GM10266 (cell line): ENCODE measurements around the gene ALDH5A1.
A peak's percentile ranks its signal among the peaks of the same experiment; 100 is the strongest.

Source experiments
- DNase-seq: peaks from one replicate; pipeline ENCODE4 v3.0.0; 2012; ENCODE audit errors: extremely low spot score
- TF ChIP-seq, protein P1 (sequence below): IDR thresholded peaks from 2 replicates; pipeline ENCODE4 v1.5.1; 2012; ENCODE audit warnings: mild to moderate bottlenecking, low read depth; ENCODE audit not compliant: control insufficient read depth, insufficient read depth; ENCODE audit errors: missing control alignments

The ALDH5A1 gene

DNA sequence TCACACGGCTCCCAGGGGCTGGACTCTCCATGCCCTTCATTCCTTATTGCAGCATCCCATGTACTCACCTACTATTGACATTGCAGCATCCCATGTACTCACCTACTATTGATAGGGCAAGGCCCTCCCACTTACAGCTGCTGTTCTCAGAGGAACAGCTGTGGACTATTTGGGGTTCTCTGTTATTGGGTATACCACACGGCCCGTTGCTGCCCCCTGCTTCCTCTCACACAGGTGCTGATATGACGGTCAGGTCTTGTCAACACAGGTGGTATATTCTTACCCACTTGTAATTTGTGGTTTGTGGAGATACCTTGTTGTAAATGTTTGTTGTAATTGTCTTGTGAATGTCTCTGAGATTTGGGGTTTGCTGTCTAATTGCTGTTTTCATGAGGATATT, 18.8 kb downstream of the ALDH5A1 start:
- TF ChIP-seq, protein P1, sequence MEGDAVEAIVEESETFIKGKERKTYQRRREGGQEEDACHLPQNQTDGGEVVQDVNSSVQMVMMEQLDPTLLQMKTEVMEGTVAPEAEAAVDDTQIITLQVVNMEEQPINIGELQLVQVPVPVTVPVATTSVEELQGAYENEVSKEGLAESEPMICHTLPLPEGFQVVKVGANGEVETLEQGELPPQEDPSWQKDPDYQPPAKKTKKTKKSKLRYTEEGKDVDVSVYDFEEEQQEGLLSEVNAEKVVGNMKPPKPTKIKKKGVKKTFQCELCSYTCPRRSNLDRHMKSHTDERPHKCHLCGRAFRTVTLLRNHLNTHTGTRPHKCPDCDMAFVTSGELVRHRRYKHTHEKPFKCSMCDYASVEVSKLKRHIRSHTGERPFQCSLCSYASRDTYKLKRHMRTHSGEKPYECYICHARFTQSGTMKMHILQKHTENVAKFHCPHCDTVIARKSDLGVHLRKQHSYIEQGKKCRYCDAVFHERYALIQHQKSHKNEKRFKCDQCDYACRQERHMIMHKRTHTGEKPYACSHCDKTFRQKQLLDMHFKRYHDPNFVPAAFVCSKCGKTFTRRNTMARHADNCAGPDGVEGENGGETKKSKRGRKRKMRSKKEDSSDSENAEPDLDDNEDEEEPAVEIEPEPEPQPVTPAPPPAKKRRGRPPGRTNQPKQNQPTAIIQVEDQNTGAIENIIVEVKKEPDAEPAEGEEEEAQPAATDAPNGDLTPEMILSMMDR, result peak; percentile 13
- DNase-seq, result no peak

DNA sequence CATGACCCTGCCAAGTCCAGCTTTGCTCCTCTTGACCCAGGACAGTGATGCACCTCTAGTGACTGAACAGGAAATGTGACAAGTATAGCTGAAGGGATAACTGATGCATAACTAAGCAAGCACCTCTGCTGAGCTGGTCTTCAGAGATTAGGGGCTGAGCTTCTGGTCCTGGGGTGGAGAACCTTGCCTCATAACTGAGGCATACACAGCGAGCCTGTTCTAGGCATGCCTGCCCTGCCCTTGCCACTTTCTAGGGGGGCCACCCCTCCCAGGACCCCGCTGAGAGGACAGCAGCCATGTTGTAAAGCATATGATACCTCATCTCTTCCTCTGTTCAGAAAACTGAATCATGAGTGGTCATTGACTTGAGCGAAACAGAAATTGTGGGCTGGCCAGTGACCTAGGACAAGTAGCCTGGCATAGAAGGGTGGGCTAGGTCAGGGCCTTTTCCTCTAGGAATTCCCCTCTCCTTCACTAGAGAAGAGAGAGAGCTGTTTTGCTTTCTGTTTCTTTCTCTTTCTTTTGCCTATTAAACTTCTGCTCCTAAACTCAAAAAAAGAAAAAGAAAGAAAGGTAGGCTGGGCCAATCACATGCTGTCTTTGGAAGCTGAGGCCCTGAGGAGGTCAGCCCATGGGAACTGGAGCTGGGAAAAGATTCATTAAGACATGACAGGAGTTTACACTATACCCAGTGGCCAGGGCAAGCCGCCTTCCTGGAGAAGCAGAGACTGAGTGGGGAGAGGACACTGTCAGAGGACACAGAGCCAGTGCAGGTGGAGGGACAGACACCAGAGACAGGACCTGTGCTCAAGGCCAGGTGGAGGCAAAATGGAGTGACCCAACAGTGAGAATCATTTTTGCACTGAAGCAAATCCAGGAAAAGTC, 23.1 kb downstream of the ALDH5A1 start:
- TF ChIP-seq, protein P1, result no peak
- peak; percentile 42 for DNase-seq

DNA sequence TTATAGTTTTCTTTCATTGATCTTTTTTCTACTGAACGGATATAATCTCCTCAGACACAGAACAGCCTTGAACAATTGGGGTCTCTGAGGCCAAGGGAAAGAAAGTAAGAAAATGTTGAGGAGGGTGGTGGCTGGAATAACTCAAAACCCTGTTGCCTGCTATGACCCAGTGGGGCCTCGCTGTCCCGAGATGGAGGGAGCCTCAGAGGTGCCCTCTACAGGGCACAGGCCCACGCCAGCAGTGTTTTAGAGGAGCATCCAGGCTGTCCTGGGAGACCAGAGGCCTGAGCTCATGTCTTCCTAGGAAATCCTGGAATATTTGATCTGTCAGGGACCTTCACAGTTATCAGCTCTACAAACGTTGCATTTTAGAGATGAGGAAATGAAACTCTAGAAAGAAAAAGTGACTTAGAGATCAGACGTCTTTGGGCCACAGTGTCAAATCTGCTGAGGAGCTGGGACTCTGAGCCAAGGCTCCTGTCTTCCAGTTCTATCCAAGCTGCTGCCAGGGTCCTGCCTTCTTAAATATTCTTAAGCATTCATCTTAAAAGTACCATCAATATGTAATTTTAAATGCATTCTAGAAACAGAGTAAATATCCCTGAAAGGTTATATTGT, 26.3 kb downstream of the ALDH5A1 start:
- DNase-seq, result peak; percentile 58
- TF ChIP-seq, protein P1, result peak; percentile 77

DNA sequence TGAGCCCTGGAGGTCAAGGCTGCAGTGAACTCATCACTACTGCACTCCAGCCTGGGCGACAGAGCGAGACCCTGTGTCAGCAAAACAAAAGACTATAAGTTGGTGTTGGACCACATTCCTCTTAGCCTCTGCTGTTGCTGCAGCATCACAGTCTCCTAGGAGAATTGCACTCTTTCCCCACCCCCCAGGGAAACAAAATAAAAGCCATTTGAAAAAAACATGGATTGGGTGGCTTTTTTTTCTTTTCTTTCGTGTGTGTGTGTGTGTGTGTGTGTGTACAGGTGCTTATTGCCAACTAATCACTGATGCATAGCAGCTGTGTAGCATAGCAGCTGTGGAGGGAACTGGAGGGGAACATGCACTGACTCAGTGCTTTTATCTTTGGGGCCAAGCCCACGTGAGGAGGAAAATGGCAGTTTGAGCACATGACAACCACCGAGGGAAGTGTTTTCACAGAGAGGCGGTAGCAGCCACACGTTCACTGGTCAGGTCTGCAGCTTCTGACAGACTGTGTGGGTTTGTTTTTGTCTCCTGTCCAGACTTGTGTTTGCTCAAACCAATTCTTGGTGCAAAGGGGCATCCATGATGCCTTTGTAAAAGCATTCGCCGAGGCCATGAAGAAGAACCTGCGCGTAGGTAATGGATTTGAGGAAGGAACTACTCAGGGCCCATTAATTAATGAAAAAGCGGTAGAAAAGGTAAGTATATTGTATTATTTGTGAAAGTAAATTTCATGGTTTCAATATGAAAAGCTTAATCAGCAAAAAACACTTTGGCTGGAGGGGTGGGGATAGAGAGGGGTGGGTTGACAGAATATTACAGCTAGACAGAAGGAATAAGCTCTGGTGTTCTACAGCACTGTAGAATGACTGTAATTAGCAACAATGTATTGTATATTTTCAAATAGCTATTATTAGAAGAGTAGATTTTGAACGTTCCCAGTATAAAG, 27.7 kb downstream of the ALDH5A1 start:
- TF ChIP-seq, protein P1, result no peak
- peak; percentile 63 for DNase-seq

DNA sequence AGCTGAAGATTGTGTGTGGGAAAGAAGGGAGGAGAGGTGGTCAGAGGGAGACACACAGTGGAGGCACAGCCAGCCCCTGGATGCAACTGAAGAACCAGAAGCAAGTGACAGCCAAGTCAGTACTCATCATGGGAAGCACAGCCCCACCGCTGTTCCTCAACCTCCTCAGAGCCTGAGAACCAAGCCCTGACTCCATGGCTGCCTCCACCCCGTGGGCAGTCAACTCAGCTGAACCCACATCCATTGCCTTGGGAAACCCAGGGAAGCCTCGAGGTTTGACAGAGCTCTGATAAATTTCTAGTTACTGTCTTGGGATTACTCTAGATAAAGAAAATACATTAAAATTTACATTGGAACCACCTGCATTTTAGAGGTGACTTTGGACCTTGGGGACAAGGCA, 29.6 kb downstream of the ALDH5A1 start:
- DNase-seq, result no peak
- TF ChIP-seq, protein P1, result no peak

DNA sequence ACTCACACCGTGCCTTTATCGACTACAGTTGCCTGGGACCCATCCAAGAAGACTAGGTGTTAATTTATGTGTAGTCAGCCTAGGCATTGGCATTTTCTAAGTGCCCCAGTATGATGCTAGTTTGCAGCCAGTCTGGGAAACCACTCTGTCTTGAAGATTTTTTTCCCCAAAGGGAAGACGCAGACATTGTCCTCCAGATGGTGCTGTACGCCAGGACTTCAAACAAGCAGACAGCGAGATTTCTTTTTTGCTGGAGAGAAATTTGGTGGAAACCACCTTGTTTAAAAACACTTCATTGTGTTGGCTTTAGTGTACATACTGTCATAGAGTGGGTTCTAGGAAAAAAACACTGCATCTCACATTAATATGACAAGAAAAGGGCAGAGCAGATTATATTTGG, 30.0 kb downstream of the ALDH5A1 start:
- TF ChIP-seq, protein P1, result peak; percentile 65
- DNase-seq, result peak; percentile 35

DNA sequence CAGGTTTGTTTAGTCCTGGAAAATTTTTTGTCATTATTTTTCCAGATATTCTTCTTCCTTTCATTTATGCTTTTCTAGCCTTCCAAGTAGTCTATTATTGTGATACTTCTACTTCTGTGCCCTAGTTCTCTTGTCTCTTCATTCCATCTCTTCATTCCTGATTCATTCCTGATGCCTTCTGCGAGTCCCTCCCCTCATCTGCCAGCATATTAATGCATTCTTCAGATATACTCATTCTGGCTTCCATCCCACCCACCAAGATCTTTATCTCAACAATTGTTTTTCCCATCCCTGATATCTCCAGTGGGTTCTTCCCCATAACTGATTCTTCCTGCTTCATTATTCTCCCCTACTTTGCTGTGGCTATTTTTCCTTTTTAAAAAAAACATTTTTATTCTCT, 35.2 kb downstream of the ALDH5A1 start:
- TF ChIP-seq, protein P1, result no peak
- no peak for DNase-seq
